ENCODE measurements around the gene NOTCH2. TPM values are rescaled to one million over a fixed set of nuclear protein-coding genes. Genes with fewer than 3 reads are reported as not detected.
"Not testable (repeated sequence)": the region's sequence is repeated elsewhere in the genome, so short reads cannot be mapped to it uniquely, and the experiment has no call there.

The NOTCH2 gene
- total RNA-seq, 2 donors from 2014 or later = 126 to 151 TPM

DNA sequence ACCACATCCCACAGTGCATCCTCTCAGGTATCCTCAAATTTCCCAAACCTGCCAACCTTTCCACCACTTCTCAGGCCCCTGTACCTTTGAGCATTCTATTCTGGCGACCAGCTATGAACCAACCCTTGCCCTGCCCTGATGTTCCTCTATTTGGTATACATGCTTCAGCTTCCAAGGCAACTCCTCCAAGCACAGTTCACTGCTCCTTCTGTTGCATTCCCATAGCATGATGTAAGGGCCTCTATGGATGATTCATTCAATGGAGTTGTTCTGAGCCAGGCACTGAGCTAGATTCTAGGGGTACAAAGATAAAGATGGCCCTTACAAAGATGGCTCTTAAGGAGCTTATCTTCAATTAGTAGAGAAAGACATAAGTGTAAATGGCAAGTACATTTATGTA lies 21.4 kb upstream of the NOTCH2 start:
- intact Hi-C loops (cut with DNase I) = not testable (repeated sequence)

DNA sequence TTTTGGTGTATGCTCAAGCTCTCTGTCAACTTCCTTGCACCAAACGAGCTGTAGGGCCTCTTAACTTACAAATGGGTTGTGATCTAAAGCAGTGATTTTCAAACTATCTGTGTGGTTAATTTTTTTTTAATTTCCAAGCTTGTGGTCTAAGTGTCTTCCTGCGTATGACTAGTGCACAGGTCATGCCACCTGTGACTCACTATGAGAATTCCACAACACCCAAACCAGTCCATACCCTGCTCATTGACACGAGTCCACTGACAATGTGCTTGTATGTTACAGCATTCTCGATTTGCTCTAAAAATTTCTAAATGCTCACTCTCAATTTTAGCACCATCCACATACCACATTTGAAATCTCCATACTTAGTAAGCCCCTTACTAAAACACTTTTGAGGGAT lies 18.5 kb upstream of the NOTCH2 start:
- DNase-seq (ENCODE audit: low spot score); intact Hi-C loops (cut with DNase I): not testable (repeated sequence)

More for the DNA sequence above, 21.4 kb upstream of the NOTCH2 start:
- not testable (repeated sequence) for DNase-seq (ENCODE audit: low spot score)

DNA sequence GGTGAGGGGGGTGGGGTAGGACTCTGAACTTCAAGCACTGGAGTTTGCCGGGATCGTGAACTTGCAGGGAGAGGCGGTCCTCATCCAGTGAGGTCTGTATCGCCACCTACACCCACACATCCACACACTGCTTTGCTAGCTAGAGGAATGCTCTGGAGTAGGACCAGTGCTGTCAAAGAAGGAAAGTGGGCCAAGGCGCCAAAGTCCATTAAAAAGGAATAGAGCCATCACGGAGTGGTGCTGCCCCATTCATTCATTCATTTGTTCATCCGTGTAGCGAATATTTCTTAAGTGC lies 405 bp upstream of the NOTCH2 start:
- intact Hi-C loops (cut with DNase I); DNase-seq (ENCODE audit: low spot score): not testable (repeated sequence)

DNA sequence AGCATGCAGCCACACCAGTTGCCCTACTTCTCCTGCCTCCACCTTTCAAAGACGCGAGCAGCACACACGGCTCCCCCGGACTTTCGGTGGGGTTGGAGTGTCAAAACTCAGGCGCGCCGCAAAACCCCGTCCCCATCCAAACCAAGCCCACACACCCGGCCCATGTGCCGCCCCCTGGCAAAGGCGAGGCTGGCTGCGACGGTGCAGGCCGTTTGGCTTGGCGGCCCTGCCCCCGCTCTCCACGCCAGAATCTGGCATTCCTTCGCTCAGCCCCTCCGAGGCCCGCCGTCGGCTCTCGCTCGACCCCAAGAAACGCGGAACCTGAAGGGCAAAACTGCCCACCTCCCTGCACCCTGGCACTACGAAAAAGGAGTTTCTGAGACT lies 787 bp downstream of the NOTCH2 start:
- peak; percentile 66 for DNase-seq (ENCODE audit: low spot score)
- intact Hi-C loops (cut with DNase I) = not testable (repeated sequence)

DNA sequence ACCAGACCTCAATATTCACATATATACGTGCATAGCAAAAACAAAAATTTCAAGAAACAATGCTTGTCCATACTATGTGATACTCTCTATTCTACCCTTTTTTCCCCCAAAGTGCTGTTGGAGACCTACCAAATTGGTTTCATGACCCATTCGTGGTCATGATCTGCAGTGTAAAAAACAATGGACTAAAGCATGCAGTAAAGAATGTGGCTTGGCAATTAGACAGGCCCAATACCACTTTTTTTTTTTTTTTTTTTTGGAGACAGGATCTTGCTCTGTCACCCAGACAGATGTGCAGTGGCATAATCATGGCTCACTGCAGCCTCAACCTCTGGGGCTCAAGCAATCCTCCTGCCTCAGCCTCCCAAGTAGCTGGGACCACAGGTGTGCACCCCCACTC lies 21.3 kb downstream of the NOTCH2 start:
- DNase-seq (ENCODE audit: low spot score); intact Hi-C loops (cut with DNase I): not testable (repeated sequence)

DNA sequence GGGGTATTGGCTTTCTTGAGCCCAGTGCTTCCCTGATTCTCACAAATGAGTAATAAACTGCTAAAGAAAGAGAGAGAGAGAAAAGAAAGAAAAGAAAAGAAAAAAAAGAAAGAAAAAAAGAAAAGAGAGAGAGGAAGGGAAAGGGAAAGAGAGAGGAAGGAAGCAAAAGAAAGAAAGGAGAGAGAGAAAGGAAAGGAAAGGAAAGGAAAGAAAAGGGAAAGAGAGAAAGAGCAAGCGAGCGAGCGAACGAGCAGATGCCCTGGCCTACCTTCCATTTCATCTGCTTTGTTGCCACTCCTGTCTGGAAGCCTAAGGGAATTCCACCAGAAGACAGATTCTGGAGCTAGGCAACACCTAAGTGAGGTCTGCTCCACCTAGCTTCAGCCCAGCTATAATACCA lies 27.7 kb downstream of the NOTCH2 start:
- intact Hi-C loops (cut with DNase I); DNase-seq (ENCODE audit: low spot score): not testable (repeated sequence)

DNA sequence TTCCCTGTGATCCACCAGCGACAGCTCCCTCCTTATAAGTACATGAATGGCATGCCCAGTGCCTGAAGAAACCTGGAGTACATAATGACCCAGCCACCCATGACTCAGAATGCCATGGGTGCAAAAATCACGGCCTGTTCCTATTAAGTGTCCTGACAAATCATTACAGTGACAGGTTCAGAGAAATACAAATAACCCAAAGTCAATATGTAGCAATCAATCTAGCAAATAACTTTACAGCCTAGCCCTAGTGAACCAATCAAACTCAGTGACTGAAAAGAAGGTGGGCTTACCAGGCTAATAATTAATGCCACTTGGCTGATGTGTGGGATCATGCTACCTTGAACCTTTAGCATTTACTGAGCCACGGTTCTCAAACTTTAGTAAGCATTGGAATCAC lies 37.2 kb downstream of the NOTCH2 start:
- intact Hi-C loops (cut with DNase I) = not testable (repeated sequence)

DNA sequence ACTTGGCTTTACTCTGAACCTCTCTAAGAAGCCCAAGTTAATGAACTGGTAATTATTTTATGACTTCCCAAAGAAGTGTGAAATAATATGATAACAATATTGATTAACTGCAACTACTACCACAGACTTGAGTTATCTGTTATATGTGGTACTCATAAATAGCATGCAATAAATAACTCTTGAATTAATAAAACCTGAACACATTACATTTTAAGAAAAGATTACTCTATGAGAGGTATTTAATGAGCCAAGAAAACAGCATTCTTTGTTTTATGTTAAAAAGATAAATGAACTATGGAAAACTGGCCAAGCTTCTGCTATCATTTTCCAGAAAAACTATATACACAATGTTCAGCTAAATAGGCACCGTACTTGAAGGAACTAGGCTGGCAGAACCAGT lies 45.7 kb downstream of the NOTCH2 start:
- intact Hi-C loops (cut with DNase I) = not testable (repeated sequence)

More for the DNA sequence above, 37.2 kb downstream of the NOTCH2 start:
- not testable (repeated sequence) for DNase-seq (ENCODE audit: low spot score)

DNA sequence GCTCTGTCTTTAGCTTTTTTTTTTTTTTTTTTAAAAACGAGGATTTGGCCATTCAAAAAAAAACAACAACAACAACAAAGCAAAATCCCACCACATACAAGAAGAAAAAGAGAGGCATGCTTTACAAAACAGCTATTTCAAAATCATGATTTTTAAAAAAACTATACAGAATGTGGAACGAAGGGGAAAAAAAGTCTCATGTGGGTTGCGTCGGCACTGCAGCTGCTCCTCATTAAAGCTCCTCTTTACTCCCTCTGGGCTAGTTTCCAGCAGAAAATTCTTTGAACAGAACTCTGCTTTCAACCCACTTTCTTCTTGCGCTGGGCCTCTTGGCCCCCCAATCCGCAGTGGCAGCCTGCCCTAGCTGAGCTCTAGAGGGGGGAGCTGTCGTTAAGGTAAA lies 54.5 kb downstream of the NOTCH2 start:
- intact Hi-C loops (cut with DNase I) = not testable (repeated sequence)
- DNase-seq (ENCODE audit: low spot score) = peak; percentile 81

More for the DNA sequence above, 45.7 kb downstream of the NOTCH2 start:
- DNase-seq (ENCODE audit: low spot score) = not testable (repeated sequence)

DNA sequence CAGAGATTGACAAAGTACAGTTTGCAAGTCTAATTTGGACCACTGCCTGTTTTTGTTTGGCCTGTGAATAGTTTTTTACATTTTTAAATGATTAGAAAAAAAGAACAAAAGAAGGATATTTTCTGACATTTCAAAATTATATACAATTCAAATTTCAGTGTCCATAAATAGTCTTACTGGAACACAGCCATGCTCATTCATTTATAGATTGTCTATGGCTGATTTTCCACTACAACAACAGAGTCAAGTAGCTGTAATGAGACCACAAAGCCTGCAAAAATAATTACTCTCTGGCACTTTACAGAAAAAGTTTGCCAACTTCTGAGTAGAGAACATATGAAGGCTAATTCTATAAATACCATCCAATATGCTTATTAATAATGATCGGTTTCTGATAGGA lies 61.1 kb downstream of the NOTCH2 start:
- intact Hi-C loops (cut with DNase I); DNase-seq (ENCODE audit: low spot score): not testable (repeated sequence)

DNA sequence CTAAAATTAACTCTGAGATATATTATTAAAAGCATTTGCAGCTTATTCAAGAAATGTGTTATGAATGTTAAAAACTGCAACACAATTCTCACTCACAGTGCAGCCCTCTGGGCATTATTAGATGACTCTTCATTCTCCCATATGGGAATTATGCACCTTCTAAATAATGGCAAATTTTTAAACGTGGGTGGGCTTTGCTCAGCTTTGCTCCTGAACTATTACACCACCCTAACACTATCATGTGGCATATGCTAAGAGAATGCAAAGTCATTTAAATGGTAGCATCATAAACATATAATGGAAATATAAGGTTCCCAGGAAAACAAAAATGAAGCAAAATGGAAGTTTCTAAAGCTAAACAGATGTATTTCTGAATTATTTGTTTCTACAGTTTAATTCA lies 61.6 kb downstream of the NOTCH2 start:
- intact Hi-C loops (cut with DNase I); DNase-seq (ENCODE audit: low spot score): not testable (repeated sequence)

DNA sequence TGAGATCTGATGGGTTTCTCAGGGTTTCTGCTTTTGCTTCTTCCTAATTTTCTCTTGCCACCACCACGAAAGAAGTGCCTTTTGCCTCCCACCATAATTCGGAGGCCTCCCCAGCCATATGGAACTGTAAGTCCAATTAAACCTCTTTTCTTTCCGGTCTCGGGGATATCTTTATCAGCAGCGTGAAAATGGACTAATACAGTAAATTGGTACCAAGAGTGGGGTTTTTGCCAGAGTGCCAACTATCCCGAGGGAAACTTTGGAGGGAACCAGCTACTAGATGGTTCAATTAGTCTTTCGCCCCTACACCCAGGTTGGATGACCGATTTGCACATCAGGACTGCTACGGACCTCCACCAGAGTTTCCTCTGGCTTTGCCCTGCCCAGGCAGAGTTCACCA lies 68.4 kb downstream of the NOTCH2 start:
- DNase-seq (ENCODE audit: low spot score); intact Hi-C loops (cut with DNase I): not testable (repeated sequence)

DNA sequence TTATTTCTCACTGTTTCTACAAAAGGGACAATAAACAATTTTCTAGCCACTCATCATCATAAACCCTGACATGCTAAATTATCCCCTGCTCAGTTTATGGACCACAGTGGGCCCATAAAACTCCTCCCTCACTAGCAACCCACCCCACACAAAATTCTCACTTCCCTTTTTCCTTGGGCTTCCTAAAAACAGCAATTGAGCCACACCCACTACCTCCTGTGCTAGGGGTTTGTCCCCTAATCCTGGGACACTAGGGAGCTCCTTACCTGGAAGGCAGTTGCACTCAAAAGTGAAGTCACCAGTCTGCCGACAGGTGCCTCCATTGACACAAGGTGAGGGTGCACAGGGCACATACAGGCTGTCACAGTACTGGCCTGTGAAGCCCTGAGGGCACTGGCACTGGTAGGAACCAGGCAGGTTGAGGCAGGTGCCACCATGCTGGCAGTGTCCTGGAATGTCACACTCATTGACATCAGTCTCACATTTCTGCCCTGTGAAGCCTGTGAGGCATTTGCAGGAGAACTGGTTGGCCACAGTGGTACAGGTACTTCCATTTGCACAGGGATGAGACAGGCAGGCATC lies 72.6 kb downstream of the NOTCH2 start:
- intact Hi-C loops (cut with DNase I) = not testable (repeated sequence)

DNA sequence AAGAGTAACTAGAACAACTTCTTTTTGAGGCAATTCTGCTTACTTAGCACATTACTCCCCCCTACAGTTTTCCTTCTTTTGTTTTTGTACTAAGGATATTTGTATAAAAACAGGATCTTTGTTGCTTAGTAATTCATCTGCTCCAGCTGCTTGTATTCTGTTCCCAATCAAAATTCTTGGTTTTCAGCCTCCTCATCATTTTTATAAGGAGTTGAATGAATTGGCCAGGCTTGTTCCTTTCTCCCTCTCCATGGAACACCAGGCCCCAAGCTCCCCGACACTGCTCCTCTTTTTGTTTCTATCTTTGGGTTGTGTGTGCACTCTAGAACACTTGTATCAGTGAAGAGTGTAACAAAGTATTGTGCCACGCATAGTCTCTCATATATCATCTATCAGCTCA lies 73.5 kb downstream of the NOTCH2 start:
- intact Hi-C loops (cut with DNase I) = not testable (repeated sequence)

More for the DNA sequence above, 72.6 kb downstream of the NOTCH2 start:
- DNase-seq (ENCODE audit: low spot score) = not testable (repeated sequence)

DNA sequence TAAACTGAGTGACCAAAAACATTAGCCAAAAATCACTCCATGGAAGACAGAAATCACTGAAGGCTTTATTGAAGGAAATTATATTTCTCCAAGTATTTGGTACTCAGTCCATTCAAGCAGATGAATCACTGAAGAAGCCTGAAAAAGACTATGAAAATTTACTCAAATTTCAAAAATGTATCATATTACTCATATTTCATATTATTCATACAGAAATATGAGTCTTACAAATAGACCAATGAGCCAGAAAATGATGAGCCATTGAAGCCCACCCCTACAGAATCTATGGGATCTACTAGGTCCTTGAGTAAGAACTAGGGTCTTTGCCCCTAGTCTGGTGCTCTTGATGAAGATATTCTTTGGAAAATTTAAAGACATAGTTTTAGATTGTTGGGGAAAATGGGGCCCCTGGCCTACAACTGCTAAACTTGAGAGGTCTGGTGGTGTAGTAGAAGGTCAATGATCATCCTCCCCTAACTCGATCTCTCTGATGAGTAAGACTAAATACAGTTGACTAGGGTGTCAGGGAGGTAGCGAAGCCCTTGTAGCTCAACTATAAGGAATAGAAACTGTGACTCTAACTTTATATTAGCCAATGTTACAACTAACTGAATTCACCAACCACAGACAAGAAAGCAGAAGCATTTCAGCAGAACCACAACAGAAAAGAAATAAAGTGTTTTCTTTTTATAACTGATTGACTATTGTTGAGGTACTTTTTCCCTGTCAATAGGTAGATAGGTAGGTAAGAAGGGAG lies 81.0 kb downstream of the NOTCH2 start:
- no peak for DNase-seq (ENCODE audit: low spot score)
- intact Hi-C loops (cut with DNase I) = no loop called here

More for the DNA sequence above, 73.5 kb downstream of the NOTCH2 start:
- DNase-seq (ENCODE audit: low spot score) = not testable (repeated sequence)

DNA sequence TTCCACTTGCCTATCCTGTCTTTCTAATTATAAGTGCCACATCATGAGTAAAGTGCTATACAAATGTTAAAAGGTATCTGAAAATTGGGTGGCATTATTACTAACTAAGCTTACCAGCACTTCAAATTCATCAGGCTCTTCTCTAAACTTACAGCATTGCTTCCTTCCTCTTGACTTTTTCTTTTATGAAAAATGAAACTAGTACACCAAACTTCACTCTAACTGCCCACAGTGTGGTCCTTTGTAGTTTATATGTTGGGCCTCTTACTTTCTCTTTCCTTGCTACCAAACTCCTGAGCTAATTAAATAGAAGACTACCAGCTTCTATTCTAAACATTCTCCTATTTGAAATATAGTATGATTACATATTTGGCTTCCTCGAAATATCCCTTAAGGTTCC lies 81.8 kb downstream of the NOTCH2 start:
- intact Hi-C loops (cut with DNase I) = no loop called here
- no peak for DNase-seq (ENCODE audit: low spot score)

DNA sequence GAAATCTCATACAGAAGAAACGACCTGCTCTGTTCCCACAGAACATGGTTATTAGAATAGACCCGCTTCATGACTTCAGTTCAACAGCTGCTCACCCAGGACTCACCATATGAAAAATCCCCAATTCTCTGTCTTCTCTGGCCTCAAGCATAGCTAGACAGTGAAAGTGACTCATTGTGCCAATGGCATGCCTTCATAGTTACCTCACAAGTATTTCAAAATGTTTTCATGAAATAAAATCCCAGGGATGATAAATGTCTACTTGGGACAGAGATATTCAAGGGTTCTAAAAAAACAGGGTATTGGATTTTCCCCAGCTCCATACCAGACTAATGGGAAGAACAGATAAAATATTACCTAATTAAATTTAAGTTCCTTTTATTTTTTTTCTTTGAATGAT lies 82.3 kb downstream of the NOTCH2 start:
- no peak for DNase-seq (ENCODE audit: low spot score)
- intact Hi-C loops (cut with DNase I) = no loop called here

DNA sequence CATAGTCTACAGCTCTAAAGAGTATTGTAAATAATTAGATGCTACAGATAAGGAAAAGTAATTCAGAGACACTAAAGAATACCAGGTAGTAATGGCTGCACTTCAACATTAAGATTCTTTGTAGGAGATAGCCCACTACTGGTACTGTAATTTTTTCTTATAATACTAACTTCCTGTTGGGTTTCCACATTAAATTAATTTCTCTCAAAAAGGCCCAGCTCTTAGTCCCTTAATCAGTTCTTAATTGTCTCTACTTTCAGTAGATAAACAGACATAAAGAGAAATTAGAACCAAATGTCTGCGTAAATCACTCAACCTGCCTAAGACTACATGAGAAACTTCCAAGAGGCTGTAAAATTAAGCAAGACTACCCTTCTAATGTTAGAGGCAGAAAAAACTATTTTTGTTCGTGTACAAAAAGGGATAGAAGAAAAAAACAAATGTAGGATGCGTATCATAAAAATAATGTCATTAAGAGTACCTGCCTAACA lies 83.4 kb downstream of the NOTCH2 start:
- intact Hi-C loops (cut with DNase I) = no loop called here
- no peak for DNase-seq (ENCODE audit: low spot score)

DNA sequence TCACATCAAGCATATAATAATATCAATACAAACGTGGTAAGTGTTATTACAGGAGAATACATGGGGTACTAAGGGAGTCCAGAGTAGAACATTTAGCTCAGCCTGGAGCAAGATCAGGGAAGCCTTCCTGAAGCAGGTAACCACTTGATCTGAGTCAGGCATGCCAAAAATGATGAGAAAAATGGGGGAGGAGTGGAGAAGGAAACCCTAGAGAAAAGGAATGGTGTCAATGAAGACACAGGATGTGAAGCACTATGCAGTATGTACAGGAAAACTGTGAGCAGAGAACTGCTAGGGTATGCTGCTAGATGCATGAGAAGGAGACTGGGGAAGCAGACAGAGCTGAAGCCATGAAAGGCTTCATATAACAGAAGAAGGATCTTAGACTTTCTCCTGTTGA lies 84.7 kb downstream of the NOTCH2 start:
- intact Hi-C loops (cut with DNase I) = no loop called here
- DNase-seq (ENCODE audit: low spot score) = no peak

DNA sequence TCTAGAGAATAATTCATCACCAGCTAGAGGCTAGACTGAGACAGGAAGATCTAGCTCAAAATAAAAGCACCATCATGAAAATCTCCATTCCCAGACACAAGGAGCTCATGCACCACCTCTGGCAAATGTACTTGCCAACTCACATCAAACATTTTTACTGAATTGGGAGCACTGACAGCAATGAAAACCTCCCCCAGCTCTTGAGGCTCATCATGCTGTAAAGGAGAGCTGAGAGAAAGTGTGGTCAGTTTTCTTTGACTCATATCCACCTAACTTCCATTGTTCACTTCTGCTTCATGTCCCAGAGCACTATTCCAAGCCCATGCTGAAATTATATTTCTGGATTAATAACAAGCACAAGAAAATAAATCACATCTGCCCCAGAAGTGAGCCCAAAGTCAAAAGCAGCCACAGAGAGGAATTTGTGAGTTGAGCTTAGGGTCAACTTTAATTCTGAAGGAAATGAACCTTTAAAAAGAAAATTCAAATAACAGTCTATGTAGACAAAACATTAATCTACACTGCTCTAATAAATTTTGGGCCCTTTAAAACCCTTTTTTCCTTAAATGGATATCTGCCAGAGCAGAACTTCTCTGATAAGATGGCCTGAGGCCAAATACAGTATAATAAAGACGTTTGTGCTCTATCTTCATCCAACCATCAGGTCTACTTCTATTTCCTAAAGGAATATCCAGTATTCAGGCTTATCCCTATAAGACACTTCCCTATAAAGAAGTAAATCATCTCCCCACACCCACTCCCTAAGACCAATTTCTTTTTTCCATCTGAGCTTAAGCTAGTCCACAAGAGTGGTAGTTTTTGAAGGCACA lies 87.3 kb downstream of the NOTCH2 start:
- DNase-seq (ENCODE audit: low spot score) = no peak
- intact Hi-C loops (cut with DNase I) = no loop called here

Data from posterior vena cava (tissue), 2 donors.